ENCODE data around the gene MAF. TPM values are rescaled to one million over a fixed set of nuclear protein-coding genes. Genes with fewer than 3 reads are reported as not detected.

MAF gene
- total RNA-seq, 1 donor from 2014 or later: 15.9 TPM

DNA sequence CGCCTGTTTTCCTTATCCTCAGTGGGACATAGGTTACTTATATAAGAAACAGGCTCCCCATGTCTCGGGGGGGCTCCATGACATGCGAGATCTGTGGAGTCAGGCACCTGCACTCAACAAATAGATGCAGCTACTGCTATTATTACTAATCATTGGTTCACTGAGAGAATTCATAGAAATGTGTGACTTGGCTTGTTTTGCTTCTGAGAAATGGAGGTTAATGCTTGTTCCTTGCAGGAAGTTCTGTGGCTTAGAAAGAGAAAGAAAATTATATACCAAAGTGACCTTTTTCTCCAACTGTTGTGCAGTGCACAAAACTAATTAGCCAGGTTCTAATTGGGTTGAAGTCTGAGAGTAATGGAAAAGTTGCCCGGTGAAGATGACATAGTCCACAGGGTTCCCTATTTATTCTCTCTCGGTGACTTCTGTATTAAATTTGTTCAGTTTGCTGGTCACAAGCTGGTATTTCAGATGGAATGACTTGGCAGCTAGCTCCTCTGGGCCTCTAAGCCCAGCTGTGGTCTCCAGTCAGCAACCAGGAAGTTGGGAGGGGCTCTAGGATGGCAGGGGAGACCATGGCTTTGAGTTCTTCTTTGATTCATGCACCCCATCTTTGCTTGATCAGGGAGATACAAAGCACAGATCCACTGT, 17.6 kb upstream of the MAF start:
- DNase-seq (ENCODE audit: low spot score in 2 of 2) (no peak), FAIRE-seq (no peak)

DNA sequence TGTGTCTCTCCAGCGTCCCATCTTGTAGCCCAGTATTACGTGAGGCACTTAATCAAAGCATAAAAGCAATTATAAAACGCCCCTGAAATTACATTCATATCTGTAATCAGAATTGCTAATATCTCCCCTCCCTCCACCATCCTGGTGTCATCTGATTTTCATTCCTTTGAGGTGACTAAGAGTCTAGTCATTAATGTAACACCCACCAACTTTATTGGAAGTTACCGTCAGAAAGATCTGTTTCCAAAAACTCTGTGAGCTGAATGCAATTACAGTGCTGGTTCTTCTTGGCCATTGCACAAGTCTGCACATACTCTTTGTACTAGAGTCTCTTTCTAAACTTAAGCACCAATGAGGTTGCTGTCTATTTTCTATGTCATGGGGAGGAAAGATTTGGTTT, 12.5 kb upstream of the MAF start:
- DNase-seq (ENCODE audit: low spot score in 2 of 2) (no peak), FAIRE-seq (no peak)

DNA sequence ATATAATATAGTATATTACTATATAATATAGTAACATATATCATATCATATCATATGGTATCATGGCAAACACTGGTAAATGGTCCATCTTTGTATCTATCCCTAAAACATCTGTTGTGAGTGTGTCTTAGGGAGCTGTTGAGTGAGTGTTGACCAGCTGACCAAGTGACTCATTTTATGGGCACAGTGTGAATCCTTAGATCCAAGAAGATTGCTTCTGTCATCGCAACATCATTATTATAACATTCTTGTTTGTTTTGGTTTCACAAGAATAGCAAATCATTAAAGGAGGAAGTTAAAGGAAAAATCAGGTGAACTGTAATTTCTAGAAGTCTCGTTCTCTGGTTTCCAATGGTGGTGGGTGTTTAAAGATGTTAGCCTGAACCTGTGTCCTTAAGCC, 11.7 kb upstream of the MAF start:
- FAIRE-seq (no peak), DNase-seq (ENCODE audit: low spot score in 2 of 2) (no peak)

DNA sequence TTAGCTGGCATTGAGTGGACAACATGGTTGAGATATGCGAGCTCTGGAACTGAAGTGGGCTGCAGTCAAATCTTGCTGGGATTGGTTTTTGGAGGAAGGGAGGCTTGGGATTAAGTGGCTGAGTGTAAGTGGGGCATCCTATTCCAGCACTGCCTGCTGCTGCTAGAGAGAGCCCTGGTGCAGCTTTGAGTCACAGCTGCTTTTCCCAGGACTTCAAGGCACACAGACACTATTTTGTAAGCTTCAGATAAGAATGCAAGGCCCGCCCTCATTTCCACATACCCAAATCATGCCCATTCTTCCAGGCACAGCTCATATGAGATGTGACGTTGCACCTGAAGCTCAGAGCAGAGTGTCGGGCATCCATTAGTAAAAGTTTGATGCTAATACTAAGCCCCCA, 10.2 kb upstream of the MAF start:
- DNase-seq (ENCODE audit: low spot score in 2 of 2) (no peak), FAIRE-seq (no peak)

DNA sequence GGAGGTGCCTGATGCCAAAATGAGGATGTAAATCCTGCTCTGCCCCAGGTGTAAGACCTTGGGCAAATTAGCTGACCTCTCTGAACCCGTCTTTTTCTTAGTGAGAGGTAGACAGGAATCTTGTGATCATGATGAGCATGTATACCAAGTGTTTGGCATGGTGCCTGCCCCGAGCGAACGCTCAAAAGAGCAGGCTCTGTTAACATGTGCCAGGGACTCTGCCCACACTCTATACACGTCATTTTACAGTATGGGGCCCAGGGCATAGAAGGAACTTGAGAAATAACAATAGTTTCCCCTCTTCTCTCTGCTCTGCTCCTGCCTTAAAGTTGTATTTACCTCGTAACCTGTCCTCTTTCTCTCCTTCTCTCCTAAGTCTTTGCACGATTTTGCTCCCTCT, 9.3 kb upstream of the MAF start:
- DNase-seq (ENCODE audit: low spot score in 2 of 2) (no peak), FAIRE-seq (no peak)

DNA sequence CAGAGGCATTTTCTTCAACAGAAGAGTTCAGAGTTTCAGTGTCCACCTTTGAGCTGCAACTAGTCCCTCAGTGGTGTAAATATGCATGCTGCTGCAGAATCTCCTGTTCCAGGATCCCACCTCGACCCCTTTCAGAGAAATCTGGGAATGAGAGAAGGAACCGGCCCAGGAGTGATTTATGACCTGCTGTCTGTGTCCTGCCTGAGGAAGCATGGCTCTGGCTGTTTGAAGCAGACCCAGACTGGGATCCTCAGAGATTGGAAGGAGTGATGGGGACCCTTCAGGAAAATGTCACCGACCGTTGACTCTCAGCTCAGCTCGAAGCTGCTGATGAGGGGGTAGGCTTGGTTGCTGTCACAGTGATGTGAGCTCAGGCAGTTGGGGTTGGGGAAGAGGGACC, 8.4 kb upstream of the MAF start:
- DNase-seq (ENCODE audit: low spot score in 2 of 2): no peak
- FAIRE-seq: no peak

DNA sequence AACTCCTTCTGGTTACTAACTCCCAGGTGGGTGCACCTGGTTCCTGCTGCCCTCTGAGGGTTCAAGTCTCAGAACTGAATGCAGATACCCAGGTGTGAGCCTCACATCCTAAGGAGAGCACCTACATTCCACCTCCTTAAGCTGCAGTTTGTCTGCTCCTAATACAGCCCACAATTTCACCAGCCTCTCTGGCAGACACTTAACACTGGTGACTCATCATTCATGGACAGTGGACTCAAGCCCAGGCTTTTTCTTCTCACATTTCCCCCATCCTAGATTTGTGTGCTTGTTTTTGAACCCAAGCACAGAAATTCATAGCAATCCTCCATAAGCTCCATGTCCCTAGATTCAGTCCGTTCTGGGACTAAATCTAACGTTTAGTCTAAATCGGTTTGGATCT, 7.0 kb upstream of the MAF start:
- FAIRE-seq: no peak
- DNase-seq (ENCODE audit: low spot score in 2 of 2): no peak

DNA sequence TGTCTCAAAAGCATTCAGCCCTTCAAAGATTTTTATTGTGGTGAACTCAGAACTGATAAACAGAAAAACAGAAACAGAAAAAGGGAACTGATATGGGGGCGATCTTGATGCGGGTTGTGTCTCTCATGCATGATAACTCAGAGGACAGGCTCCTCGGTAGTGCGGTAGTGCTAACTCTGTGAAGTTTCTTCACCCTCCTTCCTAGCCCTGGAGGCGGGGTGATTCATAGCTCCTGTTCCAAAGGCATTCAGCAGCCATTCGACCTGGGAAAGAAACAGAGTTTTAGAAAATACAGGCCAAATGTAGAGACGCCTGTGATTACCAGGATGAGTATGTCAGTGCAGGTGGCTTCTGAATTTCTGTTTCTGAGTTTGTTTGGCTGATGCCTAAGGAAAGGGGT, 5.5 kb upstream of the MAF start:
- no peak for FAIRE-seq
- DNase-seq (ENCODE audit: low spot score in 2 of 2): no peak

DNA sequence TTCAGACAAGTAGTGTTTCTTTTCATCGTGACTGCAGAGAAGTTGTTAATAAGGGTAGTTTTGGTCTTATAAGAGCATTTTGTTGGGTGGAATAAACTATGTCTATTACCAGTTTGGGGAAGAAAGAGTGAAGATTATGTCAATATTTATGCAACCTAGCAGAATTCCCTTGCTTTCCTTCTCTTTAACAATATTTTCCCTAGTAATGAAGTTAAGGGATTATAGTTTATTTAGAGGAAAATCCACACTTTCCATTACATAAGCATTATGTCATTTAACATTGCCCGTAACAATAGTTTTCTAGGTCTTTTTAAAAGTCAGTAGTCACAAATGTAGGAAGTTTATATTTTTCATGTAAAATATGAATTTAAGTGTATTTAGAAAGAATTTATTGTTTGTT, 2.5 kb upstream of the MAF start:
- DNase-seq (ENCODE audit: low spot score in 2 of 2): no peak
- no peak for FAIRE-seq

DNA sequence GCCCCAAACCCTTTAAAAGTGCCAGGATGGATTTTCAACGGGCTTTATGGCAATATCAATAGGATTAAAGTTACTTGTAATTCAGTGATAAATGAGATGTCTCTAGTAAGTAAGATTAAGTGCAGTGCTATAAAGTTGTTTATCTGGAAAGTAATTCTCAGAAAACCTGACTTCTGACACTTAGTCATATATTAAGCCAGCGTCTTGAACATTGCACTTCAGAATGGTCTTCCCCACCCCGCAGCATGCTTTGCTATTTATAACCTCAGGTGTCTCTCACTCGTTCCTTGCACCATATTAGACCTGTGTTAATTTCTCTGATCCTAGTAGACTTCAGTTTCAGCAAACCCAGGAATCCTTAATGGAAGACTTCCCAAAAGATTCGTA, 2.1 kb upstream of the MAF start:
- no peak for FAIRE-seq
- no peak for DNase-seq (ENCODE audit: low spot score in 2 of 2)

DNA sequence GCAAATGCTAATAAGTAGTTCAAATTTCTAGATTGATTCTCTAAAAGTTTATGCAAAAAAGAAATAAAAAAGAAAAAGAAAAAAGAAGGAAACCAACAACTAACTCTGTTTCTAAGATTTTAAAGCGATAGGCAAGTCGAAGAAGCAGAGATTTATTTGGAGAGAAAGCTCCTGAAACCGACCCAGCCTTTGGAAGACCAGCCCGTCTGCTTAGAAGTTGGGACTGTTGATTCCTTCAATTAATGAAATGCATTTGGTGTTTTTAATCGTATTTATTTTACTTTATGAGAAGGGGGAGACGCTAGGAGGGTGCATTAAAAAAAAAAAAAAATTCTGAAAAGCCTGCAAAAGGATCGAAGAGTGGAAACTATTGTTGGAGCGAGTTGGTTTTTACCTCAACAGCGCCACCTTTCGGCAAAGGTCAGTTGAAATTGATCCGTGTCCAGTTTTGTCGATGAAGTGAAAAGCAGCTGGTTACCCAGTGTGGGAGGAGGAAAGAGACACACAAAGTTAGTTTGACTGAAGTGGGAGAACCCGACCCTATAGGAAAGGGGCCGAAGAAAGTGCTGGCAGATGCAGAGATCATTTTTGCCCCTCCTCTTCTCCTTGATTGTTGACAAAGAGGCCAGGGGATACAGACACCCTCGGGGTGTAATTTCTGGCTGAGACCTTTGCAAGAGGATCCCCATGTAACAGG, 1.5 kb upstream of the MAF start:
- FAIRE-seq (peak; percentile 52), DNase-seq (ENCODE audit: low spot score in 2 of 2) (peak in 1 of 2 donors; percentile 54)

DNA sequence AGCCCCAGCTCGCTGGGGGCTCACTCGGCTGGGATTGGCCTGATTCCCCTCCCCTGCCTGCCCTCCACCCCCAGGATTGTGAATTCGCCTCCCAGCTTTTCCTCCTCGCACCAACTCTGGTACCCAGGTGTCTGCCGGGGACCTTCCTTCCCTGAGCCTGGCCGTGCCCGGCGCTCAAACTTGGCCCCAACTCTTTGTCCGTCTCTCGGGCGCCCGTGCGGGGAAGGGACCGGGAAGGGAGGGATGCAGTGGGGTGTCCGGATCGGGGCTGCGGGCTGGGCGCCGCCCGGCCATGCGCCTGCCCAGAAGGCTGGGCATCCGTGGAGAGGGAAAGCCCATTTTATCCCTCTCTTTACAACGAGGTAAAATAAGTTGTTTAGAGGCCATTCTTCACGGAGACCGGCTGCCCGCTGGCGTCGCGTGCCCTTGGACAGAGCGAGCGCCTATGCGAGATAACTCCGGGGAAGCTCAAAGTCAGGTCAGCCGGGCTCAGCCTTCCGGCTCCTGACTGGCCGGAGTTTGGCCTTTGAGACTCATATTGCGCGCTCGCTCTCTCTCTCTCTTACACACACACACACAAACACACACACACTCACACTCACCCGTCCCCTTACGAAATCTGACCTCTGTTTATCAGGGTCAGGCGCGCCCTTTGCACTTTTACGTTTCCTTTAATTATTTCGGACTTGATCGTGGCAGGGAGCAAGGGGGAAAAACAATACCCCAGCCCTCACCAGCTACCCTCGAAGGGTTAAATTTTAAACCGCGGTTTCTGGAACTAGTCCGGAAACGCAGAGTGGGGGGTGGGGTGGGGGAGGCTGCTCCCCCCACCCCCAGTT, 774 bp upstream of the MAF start:
- DNase-seq (ENCODE audit: low spot score in 2 of 2) (no peak), FAIRE-seq (no peak)

DNA sequence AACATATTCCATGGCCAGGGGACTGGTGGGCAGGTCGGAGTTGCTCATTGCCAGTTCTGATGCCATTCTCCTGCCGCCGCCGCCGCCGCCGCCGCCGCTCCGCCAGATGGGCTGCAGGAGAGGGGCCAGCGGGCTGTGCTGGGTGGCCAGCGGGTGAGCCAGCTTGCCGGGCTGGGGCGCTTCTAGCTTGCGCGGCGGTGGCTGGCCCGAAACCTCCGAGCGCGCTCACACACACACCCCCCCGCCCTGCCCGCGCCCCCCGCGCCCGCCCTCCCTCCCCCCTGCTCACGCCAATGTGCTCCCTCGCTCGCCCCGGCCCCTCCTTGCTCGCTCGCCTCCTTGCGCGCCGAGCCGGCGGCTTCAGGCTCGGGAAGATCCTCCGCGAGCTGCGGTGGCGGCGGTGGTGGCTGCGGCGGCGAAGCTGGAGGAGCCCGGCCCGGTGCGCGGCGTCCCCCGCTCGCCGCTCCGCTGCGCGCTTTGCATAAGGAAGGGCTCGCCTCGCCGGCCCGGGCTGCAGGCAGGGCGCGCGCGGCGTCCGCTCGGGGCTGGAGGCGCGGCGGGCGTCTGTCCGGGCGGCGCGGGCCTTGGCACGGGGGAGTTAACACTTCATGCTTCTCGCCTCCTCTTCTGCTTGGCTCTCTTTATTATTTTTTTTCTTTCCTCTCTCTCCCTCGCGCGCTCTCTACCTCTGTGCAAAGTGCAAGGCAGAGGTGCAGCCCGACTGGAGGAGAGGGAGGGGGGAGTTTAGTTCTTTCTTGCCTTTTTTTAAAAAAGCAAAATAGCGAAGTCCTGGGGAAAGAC, 500 bp downstream of the MAF start:
- peak; percentile 61 to 77 for DNase-seq (ENCODE audit: low spot score in 2 of 2)

DNA sequence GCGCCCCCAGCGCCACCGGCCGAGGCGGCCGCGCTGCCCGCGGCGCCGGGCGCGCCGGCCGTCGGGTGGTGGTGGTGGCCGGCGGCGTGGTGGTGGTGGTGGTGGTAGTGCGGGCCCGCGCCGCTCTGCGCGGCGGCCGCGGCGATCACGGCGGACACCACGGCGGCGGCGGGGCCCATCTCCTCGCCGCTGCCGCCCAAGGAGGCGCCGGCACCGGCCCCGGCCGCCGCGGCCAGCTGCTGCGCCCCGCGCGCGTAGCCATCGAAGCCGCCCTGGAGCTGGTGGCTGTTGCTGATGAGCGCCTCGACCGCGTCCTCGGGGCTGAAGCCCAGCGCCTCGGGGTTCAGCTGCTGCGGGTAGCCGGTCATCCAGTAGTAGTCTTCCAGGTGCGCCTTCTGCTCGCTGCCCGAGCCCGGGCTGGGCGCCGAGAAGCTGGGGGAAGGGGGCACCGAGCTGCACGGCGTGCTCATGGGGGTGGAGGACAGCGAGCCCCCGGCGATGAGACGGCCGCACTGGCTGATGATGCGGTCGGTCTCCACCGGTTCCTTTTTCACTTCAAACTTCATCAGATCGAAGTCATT, 1.2 kb downstream of the MAF start:
- FAIRE-seq (no peak), DNase-seq (ENCODE audit: low spot score in 2 of 2) (peak; percentile 35 to 62)

More for the DNA sequence above, 500 bp downstream of the MAF start:
- no peak for FAIRE-seq

DNA sequence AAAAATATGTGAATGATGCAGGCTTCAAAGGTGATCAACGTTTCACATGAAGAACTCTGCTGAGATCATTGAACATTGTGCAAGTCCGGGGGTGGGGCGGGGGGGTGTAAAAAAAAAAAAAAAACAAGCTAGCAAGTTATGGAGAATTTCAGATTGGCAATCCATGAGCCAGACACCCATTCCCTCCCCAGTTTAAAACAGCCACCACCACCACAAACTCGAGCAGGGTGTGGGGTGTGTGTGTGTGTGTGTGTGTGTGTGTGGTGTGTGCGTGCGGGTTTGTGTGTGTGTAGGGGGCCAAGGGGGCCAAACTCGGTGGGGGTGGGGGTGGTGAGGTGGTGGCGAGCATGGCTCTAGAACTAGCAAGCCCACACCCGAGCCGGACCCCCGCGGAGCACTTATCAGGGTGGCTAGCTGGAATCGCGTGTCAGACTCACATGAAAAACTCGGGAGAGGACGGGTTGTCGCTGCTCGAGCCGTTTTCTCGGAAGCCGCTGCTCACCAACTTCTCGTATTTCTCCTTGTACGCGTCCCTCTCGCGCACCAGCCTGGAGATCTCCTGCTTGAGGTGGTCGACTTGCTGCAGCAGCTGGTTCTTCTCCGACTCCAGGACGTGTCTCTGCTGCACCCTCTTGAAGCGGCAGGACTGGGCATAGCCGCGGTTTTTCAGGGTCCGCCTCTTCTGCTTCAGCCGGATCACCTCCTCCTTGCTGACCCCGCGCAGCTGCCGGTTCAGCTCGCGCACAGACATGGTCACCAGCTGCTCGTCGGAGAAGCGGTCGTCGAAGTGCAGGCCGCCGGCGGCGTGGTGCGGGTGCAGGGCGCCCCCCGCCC, 2.0 kb downstream of the MAF start:
- no peak for FAIRE-seq
- peak in 1 of 2 donors; percentile 26 for DNase-seq (ENCODE audit: low spot score in 2 of 2)

DNA sequence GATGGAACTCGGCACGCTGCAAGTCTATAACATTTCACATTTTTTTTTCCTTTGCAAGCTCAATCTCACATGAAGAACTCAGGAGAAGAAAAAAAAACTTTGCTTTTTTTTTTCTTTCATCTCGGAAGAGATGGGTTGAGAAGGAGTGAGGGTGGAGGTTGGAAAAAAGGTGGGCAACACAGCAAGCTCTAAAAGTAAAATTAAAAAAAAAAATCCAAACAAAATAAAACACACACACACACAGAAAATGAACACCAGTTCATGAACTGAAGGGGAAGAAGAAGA, 2.5 kb downstream of the MAF start:
- no peak for FAIRE-seq
- no peak for DNase-seq (ENCODE audit: low spot score in 2 of 2)

DNA sequence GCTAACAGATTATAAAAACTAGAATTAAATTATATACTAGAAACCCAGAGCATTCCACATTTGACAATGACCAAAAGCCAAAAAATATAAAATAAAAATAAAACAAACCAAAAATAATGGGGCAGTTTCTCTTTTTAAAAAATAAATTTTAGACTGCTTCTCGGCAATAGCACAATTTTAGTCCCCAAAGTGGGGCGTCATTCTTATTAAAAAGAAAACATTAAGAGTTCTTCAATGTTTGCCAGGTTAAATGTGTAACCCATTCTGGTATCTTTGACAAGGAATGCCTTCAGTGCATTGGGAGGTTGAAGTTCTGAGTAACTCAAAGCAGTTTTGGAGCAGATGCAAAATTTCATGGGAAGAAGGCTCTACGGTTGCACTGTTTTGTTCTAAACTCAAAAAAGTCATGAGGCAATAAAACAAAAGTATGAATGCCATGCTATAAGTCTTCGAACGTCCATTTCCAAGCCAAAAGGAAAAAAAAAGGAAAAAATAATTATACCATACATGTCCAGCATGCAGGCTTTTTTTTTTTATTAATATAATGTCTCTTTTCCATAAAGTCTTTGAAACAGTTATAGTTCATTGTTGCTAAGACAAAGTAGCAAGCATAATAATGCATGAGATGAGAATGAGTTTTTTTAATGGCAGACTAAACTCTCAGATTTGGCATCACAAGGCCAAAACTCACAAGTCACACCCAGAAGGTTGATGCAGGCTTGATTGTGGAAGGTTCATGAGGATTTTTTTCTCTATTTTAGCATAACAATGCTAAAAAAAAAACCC, 3.1 kb downstream of the MAF start:
- FAIRE-seq (no peak), DNase-seq (ENCODE audit: low spot score in 2 of 2) (no peak)

DNA sequence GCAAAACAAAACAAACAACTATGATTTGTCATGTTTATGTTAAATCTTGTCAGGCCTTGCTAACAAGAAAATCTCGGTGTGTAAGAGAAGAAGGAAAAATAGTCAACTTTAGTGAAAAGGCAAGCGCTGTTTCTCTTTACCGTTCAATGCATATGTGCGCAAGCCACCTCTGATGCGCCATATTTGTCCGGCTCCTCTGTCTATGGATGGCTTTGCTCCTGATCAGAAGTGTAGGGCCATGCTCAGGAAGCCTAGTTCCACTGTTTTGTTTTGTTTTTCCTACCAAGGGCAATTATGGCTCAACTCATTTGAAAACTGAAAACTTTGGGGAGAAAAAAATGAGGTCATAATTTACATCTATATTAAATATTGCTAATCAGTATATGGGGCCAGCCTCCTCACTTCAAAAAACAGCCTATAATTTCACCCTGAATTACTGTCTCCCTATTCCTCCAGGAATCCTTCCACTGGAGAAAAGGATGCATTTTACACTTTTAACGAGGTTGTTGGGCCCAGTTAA, 4.5 kb downstream of the MAF start:
- FAIRE-seq: no peak
- DNase-seq (ENCODE audit: low spot score in 2 of 2): no peak

DNA sequence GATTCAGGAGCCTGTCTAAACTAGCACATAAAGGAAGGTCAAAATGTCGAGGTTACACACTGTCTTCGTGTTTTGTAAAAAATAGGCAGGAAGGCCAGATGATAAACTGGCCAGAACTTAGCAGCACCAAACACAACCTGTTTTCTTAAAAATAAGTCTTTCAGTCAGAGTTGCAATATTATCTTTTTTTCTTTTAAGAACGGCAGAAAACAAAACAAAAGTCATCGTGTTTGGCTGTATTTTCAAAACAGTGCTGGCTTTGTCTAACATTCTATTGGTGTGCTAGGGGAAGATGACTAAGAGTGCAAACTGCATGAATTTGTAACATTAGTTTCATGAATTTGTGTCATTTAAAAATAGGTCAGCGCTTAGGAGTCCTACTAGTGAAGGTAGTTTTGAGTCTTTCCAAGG, 5.3 kb downstream of the MAF start:
- FAIRE-seq (no peak), DNase-seq (ENCODE audit: low spot score in 2 of 2) (no peak)
